A549 treated with dexamethasone at 1 μM for 4 hours (cell line): Measurements from ENCODE around the gene SLC10A4. TPM values are rescaled to one million over a fixed set of nuclear protein-coding genes. Genes with fewer than 3 reads are reported as not detected.

Experiments used
- total RNA-seq: library from RNA; stranded (reverse); fragments of 200-300 nt; extraction: Qiagen RNA extraction; gene quantifications from 5 replicates; pipeline ENCODE4 v1.2.3, GENCODE V29; 2022

The SLC10A4 gene, protein sequence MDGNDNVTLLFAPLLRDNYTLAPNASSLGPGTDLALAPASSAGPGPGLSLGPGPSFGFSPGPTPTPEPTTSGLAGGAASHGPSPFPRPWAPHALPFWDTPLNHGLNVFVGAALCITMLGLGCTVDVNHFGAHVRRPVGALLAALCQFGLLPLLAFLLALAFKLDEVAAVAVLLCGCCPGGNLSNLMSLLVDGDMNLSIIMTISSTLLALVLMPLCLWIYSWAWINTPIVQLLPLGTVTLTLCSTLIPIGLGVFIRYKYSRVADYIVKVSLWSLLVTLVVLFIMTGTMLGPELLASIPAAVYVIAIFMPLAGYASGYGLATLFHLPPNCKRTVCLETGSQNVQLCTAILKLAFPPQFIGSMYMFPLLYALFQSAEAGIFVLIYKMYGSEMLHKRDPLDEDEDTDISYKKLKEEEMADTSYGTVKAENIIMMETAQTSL
- 4.0 to 7.2 TPM (median 6.7 TPM) in 5 replicates for total RNA-seq

GRCh38 chr4:48483006-48483776 lies at the start of gene SLC10A4:
TSS of gene SLC10A4 (plus strand) at chr4:48483343. CDS start at chr4:48483562, 219 bp downstream.

GRCh38 chr4:48490012-48490679 lies 7.0 kb downstream of the SLC10A4 start, which contains the start of gene ZAR1:
TSS of gene ZAR1 (plus strand) at chr4:48490252. CDS start at chr4:48490292, 40 bp downstream.

Other genes with a start within 250 kb of the SLC10A4 start
- gene TEC, start 213.5 kb upstream of the SLC10A4 start, total RNA-seq: 1.5 to 2.3 TPM (median 1.6 TPM) in 5 replicates
- gene SLAIN2, start 141.8 kb upstream of the SLC10A4 start, total RNA-seq: 19.0 to 27.8 TPM (median 25.4 TPM) in 5 replicates
- 0.06 TPM in 1 of 5 replicates, not detected in the others for gene ZAR1, start 6.9 kb downstream of the SLC10A4 start, total RNA-seq